Caco-2 (cell line): ENCODE results near the gene SYT7. TPM values are rescaled to one million over a fixed set of nuclear protein-coding genes. Genes with fewer than 3 reads are reported as not detected.

Experiments used
- BruUV-seq: library from RNA; stranded (reverse); fragments of 400-500 nt; replicated peaks from 2 replicates; lab custom pipeline; 2021; lab: Mats Ljungman, UMichigan
- CTCF ChIA-PET: fragments of 300-600 bp; sonication (Branson Sonifier 250); formaldehyde crosslinking; loops from one replicate; lab custom pipeline; 2022; ENCODE audit warnings: antibody characterized with exemption; lab: Charles Lee
- POLR2A ChIA-PET: fragments of 300-600 bp; sonication (Branson Sonifier 250); formaldehyde crosslinking; loops from one replicate; lab custom pipeline; 2022; ENCODE audit warnings: antibody characterized with exemption; lab: Charles Lee
- DNase-seq, 2 experiments: peaks; one replicate each; pipeline versions ENCODE4 v3.0.0 to v3.0.0-alpha.2; 2020 to 2022
- H3K27me3 ChIP-seq: replicated peaks from 2 replicates; pipeline ENCODE4 v1.6.0; 2011; ENCODE audit warnings: low read length; ENCODE audit not compliant: control insufficient read depth, insufficient read depth
- H3K36me3 ChIP-seq: 2 replicates; pipeline ENCODE4 v1.5.1; 2011; ENCODE audit warnings: low read length; ENCODE audit not compliant: control insufficient read depth, insufficient read depth
- H3K4me1 ChIP-seq: fragments of 250-450 bp; sonication (Bioruptor Pico); 2 replicates; pipeline ENCODE4 v1.5.1; 2020; ENCODE audit warnings: mild to moderate bottlenecking
- H3K4me3 ChIP-seq: 2 replicates; pipeline ENCODE4 v1.5.1; 2011; ENCODE audit warnings: low read depth, mild to moderate bottlenecking, control low read depth, low read length
- H3K9me3 ChIP-seq: fragments of 250-450 bp; sonication (Bioruptor Pico); 2 replicates; pipeline ENCODE4 v1.5.1; 2020; ENCODE audit warnings: mild to moderate bottlenecking, moderate library complexity
- H3K27ac Mint-ChIP-seq: one replicate; pipeline ENCODE4 v1.8.0; 2022; ENCODE audit warnings: mixed read lengths; ENCODE audit not compliant: unreplicated experiment
- H3K27me3 Mint-ChIP-seq: one replicate; pipeline ENCODE4 v1.8.0; 2022; ENCODE audit warnings: mixed read lengths; ENCODE audit not compliant: insufficient read depth, unreplicated experiment
- H3K36me3 Mint-ChIP-seq: one replicate; pipeline ENCODE4 v1.8.0; 2022; ENCODE audit warnings: mild to moderate bottlenecking, mixed read lengths; ENCODE audit not compliant: insufficient read depth, unreplicated experiment
- H3K4me1 Mint-ChIP-seq: one replicate; pipeline ENCODE4 v1.8.0; 2022; ENCODE audit warnings: low read depth, mixed read lengths; ENCODE audit not compliant: unreplicated experiment
- H3K4me3 Mint-ChIP-seq: one replicate; pipeline ENCODE4 v1.8.0; 2022; ENCODE audit warnings: mild to moderate bottlenecking, moderate library complexity, mixed read lengths; ENCODE audit not compliant: unreplicated experiment
- H3K9me3 Mint-ChIP-seq: one replicate; pipeline ENCODE4 v1.8.0; 2022; ENCODE audit warnings: mixed read lengths; ENCODE audit not compliant: unreplicated experiment
- CTCF ChIP-seq, 2 experiments: fragments of 200-600 bp in 1 of 2; IDR thresholded peaks; 1 replicate in 1 of 2; 2 replicates in 1 of 2; pipeline versions ENCODE4 v1.5.1 to v1.8.0; 2011 to 2022; ENCODE audit warnings: antibody characterized with exemption in 1 of 2, control low read depth in 1 of 2, inconsistent platforms in 1 of 2, low read depth in 1 of 2, low read length in 1 of 2, mild to moderate bottlenecking in 1 of 2, moderate library complexity in 1 of 2; ENCODE audit not compliant: insufficient read depth in 1 of 2, severe bottlenecking in 1 of 2, unreplicated experiment in 1 of 2
- intact Hi-C: fragments of 100-400 bp; cut with micrococcal nuclease; formaldehyde crosslinking; loops from one replicate; pipeline ENCODE4 v1.10.0; 2022; ENCODE audit not compliant: unreplicated experiment
- total RNA-seq: library from RNA; stranded (reverse); gene quantifications from 2 replicates; pipeline ENCODE4 v1.2.3, GENCODE V29; 2022

The SYT7 gene
- total RNA-seq, 1 experiment from 2014 or later = 33.5 TPM

- Mint-ChIP-seq H3K27ac (no peak overlapping the region), H3K4me1 (peaks cover 28% of the 10 kb centered on the region), H3K27me3 (no peaks in the 10 kb centered on the region), H3K4me3 (no peak overlapping the region), H3K36me3 (peaks cover 11% of the 10 kb centered on the region), H3K9me3 (no peaks in the 10 kb centered on the region)
- no peak for TF ChIP-seq CTCF (IDR thresholded peaks at IDR 0.05; ENCODE audit: insufficient read depth in 1 of 2, low read depth in 1 of 2, low read length in 1 of 2, severe bottlenecking in 1 of 2, unreplicated experiment in 1 of 2)
- peaks cover 43% of the 10 kb centered on the region for H3K4me1 ChIP-seq
- H3K36me3 ChIP-seq = no peaks in the 10 kb centered on the region
- BruUV-seq = no TSS peak
- DNase-seq = no peak
- no peak overlapping the region for H3K4me3 ChIP-seq
- ChIA-PET CTCF (interaction anchor here (1.0 to 1.4 kb wide), 3 partner anchors 9 to 91 kb away, joined by 3 to 5 read pairs (median 4); no protein-coding TSS in a partner anchor), POLR2A (no interaction called here)
- no peaks in the 10 kb centered on the region for H3K9me3 ChIP-seq
- no peaks in the 10 kb centered on the region for H3K27me3 ChIP-seq
- intact Hi-C loops = no loop called here
Measured at GRCh38 chr11:61535998-61536675, 44.7 kb downstream of the SYT7 start.

GRCh38 chr11:61534933-61535839, 45.7 kb downstream of the SYT7 start:
- peaks cover 10% of the 10 kb centered on the region for H3K36me3 Mint-ChIP-seq
- H3K4me3 Mint-ChIP-seq = no peak overlapping the region
- Histone ChIP-seq H3K4me3 (no peak overlapping the region), H3K4me1 (peaks cover 52% of the 10 kb centered on the region), H3K9me3 (no peaks in the 10 kb centered on the region), H3K27me3 (no peaks in the 10 kb centered on the region), H3K36me3 (no peaks in the 10 kb centered on the region)
- H3K4me1 Mint-ChIP-seq = peaks cover 28% of the 10 kb centered on the region
- CTCF ChIA-PET = interaction anchor here (0.7 to 1.4 kb wide), 2 partner anchors 9 to 92 kb away, joined by 3 to 5 read pairs; no protein-coding TSS in a partner anchor
- no peak for TF ChIP-seq CTCF (IDR thresholded peaks at IDR 0.05; ENCODE audit: insufficient read depth in 1 of 2, low read depth in 1 of 2, low read length in 1 of 2, severe bottlenecking in 1 of 2, unreplicated experiment in 1 of 2)
- H3K9me3 Mint-ChIP-seq = no peaks in the 10 kb centered on the region
- H3K27ac Mint-ChIP-seq = peak overlapping the region; percentile 1
- intact Hi-C loops = no loop called here
- no peak for DNase-seq
- POLR2A ChIA-PET = no interaction called here
- BruUV-seq = no TSS peak
- no peaks in the 10 kb centered on the region for H3K27me3 Mint-ChIP-seq
